ENCODE measurements around the gene DPF1.

DNA sequence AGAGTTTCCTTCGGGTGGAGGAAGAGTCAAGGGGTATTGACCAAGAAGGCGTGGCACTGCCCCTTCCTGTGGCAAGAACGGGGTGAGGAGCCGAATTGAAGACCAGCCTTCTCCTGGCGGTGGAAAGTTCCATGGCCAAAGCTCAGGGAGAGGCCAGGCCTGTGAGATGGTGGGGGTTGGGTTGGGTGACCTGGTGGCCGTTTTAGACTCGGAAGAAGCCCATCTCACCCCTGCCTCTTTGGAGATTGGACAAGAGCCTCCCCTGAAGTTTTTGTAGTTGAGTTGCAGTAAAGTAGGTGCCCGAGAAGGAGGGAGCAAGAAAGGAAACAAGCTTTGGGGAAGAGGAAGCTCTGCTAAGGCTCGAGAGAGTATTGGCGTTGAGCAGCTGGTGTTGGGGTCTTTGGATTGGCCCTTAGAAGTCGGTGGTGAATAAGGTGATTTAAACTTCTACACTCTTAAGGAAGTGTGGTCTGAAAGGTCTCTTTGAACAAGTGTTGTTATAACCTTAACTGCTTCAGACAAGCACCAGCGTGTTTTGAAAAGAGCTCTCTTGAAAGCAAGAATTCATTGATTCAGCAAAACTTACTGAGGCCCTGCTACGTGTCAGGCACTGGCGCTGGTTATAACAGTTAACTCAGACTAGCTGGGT lies 41.3 kb upstream of the DPF1 start:
- peak; percentile 19 for TF ChIP-seq POLR2A (IDR thresholded peaks at IDR 0.05)
- TF ChIP-seq, protein P1, sequence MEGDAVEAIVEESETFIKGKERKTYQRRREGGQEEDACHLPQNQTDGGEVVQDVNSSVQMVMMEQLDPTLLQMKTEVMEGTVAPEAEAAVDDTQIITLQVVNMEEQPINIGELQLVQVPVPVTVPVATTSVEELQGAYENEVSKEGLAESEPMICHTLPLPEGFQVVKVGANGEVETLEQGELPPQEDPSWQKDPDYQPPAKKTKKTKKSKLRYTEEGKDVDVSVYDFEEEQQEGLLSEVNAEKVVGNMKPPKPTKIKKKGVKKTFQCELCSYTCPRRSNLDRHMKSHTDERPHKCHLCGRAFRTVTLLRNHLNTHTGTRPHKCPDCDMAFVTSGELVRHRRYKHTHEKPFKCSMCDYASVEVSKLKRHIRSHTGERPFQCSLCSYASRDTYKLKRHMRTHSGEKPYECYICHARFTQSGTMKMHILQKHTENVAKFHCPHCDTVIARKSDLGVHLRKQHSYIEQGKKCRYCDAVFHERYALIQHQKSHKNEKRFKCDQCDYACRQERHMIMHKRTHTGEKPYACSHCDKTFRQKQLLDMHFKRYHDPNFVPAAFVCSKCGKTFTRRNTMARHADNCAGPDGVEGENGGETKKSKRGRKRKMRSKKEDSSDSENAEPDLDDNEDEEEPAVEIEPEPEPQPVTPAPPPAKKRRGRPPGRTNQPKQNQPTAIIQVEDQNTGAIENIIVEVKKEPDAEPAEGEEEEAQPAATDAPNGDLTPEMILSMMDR (IDR thresholded peaks at IDR 0.05), result peak in 2 of 4 experiments; percentile 20 to 23
- no peak for TF ChIP-seq POLR2AphosphoS5 (IDR thresholded peaks at IDR 0.05)
